ENCODE results near the gene AKAP1. TPM values are rescaled to one million over a fixed set of nuclear protein-coding genes. Genes with fewer than 3 reads are reported as not detected.

The AKAP1 gene, protein sequence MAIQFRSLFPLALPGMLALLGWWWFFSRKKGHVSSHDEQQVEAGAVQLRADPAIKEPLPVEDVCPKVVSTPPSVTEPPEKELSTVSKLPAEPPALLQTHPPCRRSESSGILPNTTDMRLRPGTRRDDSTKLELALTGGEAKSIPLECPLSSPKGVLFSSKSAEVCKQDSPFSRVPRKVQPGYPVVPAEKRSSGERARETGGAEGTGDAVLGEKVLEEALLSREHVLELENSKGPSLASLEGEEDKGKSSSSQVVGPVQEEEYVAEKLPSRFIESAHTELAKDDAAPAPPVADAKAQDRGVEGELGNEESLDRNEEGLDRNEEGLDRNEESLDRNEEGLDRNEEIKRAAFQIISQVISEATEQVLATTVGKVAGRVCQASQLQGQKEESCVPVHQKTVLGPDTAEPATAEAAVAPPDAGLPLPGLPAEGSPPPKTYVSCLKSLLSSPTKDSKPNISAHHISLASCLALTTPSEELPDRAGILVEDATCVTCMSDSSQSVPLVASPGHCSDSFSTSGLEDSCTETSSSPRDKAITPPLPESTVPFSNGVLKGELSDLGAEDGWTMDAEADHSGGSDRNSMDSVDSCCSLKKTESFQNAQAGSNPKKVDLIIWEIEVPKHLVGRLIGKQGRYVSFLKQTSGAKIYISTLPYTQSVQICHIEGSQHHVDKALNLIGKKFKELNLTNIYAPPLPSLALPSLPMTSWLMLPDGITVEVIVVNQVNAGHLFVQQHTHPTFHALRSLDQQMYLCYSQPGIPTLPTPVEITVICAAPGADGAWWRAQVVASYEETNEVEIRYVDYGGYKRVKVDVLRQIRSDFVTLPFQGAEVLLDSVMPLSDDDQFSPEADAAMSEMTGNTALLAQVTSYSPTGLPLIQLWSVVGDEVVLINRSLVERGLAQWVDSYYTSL
- total RNA-seq, result 10 to 100 TPM; 18.7 to 45.3 TPM

DNA sequence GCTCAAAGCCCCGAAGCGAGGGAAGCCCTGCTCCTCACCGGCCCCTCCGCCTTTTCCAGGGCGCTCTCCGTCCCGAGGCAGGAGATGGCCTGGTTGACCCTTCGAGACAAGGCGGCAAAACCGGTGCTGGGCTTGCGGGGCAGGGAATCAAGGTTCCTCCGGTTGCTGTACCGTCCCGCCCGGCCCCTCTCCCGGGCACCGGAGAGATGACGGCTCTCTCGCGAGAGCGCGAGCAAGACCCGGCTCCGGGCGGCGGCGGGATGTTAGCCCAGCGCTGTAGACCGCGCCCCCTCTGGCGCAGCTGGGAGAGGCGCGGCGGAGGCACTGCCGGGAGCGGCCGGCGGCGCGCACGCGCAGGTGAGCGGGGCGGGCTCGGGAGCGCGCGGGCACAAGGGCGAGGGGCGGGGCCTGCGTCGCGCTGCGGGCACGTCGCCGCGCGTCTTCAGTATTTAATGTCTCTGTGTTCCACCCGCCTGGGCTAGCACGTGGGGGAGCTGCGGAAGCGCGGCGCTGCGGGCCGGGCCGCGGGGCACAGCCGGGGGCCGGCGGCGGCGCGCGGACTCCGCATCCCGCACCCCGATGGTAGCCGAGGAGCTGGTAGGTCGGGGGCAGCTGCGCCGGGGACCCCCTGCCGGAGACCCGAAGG, at the start of gene AKAP1:
AKAP1 (plus strand) TSS at position 445 of the 646 bp plus-strand sequence. CDS start 20,219 bp downstream, outside the sequence.
- no peaks in the 10 kb centered on the region for H3K9me3 Mint-ChIP-seq
- peak within 1 kb of the TSS; percentile 89 for H3K4me3 Mint-ChIP-seq
- no peaks in the 10 kb centered on the region for H3K36me3 Mint-ChIP-seq (ENCODE audit: low read depth)
- peak within 1 kb of the TSS; percentile 90 for H3K27ac Mint-ChIP-seq
- H3K4me1 Mint-ChIP-seq, result peaks cover 34% of the 10 kb centered on the region
- no peaks in the 10 kb centered on the region for H3K27me3 Mint-ChIP-seq
- peak; percentile 93 for ATAC-seq (replicated peaks)

DNA sequence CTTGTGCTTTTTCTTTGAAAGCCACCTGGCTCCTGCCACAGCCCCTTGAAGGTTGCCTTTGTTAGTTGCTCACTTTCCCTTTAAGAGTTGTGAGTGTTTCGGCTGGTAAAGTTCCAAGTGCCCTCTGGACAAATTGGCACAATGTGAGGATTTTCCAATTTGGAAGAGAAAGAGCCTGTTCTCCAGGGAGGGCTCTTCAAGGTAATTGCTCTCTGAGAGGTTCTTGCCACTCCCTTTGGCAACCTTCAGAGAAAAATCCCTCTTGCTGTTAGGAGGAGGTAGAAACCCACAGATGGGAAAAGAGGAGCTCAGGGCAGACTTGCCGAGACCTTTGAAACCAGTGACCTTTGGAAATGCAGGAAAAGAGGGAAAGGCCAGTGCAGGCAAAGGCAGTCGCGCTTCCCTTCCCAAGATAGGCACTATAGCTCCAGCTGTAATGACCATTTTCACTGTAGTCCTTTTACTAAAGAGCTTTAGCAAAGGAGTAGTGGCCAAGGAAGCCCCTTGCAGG, 49.0 kb upstream of the AKAP1 start:
- no peak for ATAC-seq (replicated peaks)
- Mint-ChIP-seq H3K27me3 (peaks cover 31% of the 10 kb centered on the region), H3K4me3 (no peak overlapping the region), H3K27ac (no peak overlapping the region), H3K9me3 (no peaks in the 10 kb centered on the region), H3K4me1 (no peaks in the 10 kb centered on the region), H3K36me3 (ENCODE audit: low read depth) (no peaks in the 10 kb centered on the region)

DNA sequence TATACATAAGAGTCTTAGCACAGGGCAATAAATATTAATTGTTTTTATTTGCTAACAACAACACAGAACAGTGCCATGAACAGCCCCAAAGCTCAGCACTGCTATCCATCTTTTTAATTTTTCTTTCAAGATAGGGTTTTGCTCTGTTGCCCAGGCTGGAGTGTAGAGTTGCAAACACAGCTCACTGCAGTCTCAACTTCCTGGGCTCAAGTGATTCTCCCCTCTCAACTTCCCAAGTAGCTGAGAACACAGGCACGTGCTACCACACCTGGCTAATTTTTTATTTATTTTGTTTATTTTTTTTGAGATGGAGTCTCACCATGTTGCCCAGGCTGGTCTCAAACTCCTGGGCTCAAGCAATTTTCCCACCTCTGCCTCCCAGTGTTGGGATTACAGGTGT, 47.6 kb upstream of the AKAP1 start:
- no peak for ATAC-seq (replicated peaks)
- Mint-ChIP-seq H3K9me3 (no peaks in the 10 kb centered on the region), H3K4me3 (no peak overlapping the region), H3K36me3 (ENCODE audit: low read depth) (no peaks in the 10 kb centered on the region), H3K4me1 (no peaks in the 10 kb centered on the region), H3K27ac (no peak overlapping the region), H3K27me3 (peaks cover 34% of the 10 kb centered on the region)

DNA sequence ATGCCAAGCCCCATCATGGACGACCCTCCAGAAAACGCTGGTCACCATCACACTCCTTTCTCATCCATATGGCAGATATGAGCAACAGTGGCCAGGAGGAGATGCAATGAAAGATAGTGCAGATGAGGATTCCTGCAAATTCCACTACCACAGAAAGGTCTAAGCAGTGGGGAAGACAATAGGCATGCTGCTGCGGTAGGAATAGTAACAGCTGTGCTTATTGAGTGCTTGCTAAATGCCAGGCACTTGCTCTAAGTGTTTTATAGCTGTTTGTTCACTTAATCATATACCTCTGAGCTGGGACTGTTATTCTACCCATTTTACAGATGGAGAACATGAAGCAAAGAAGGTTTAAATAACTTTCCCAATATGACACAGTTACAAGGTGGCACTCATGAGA, 46.6 kb upstream of the AKAP1 start:
- Mint-ChIP-seq H3K4me3 (no peak overlapping the region), H3K27ac (no peak overlapping the region), H3K27me3 (peaks cover 37% of the 10 kb centered on the region), H3K36me3 (ENCODE audit: low read depth) (no peaks in the 10 kb centered on the region), H3K4me1 (no peaks in the 10 kb centered on the region), H3K9me3 (no peaks in the 10 kb centered on the region)
- no peak for ATAC-seq (replicated peaks)

DNA sequence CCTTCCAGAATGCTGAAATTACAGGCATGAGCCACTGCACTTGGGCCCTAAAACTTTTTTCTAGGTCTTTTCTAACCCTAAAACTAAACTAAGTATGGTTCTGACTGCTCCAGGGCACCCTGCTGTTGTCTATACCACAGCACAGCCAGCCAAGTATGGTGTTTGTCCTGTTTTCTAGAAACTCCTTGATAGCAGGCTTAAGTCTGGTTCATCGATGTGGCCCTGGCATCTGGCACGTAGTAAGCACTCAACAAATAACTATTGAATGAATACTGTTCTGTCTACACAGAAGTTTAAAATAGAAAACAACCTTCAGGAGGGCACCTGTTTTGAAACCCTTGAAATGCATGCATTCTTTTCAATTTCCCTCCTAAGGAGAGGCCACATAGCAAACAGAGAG, 44.5 kb upstream of the AKAP1 start:
- ATAC-seq (replicated peaks), result no peak
- H3K36me3 Mint-ChIP-seq (ENCODE audit: low read depth), result no peaks in the 10 kb centered on the region
- H3K4me1 Mint-ChIP-seq, result no peaks in the 10 kb centered on the region
- H3K4me3 Mint-ChIP-seq, result no peak overlapping the region
- no peak overlapping the region for H3K27ac Mint-ChIP-seq
- peaks cover 40% of the 10 kb centered on the region for H3K27me3 Mint-ChIP-seq
- no peaks in the 10 kb centered on the region for H3K9me3 Mint-ChIP-seq

DNA sequence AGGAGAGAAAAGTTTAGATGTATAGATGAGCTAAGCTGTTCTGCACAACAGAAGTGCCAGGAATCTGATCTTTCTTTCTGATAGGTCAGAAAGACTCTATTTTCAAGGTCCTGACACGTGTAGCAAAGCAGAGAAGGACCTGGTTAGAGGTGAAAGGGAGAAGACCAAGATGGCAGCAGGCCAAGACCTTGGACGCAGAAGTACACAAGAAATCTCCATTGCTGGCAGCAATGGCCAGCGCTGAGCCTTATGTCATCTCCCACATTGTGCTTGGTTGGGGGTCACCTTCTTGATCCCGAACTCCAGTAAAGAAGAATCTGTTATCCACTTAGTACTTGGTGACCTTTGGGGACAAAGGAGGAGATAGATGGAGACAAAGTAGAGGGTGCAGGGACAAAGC, 41.8 kb upstream of the AKAP1 start:
- Mint-ChIP-seq H3K36me3 (ENCODE audit: low read depth) (no peaks in the 10 kb centered on the region), H3K9me3 (no peaks in the 10 kb centered on the region), H3K4me3 (no peak overlapping the region), H3K4me1 (peaks cover 9% of the 10 kb centered on the region), H3K27ac (no peak overlapping the region), H3K27me3 (peaks cover 33% of the 10 kb centered on the region)
- no peak for ATAC-seq (replicated peaks)

DNA sequence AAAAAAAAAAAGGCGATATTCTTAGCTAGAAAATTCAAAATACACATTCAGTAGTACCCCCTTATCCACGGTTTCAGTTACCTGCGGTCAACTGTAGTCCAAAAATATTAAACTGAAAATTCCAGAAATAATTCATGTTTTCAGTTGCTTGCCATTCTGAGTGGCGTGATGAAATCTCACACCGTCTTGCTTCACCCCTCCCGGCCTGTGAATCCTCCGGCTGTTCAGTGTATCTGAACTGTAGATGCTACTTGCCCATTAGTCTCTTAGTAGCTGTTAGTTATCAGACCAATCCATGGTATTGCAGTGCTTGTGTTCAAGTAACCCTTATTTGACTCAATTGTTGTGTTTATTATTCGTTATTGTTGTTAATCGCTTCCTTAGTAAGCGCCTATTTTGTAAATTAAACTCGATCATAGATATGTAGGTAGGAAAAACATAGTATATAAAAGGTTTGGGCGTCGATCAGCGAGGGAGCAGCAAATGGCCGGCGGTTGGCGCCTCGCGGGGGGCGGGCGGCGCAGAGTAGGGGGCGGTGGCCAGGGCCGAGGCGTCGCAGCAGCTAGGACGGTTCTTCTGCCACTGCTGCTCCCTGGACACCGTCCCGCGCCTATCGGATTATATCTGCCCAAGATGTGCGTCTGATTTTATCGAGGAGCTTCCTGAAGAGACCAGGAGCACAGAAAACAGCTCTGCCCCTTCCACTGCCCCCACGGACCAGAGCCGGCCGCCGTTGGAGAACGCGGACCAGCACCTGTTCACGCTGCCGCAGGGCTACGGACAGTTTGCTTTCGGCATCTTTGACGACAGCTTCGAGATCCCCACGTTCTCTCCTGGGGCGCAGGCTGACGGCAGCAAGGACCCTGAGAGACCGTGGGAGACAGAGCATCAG, 39.8 kb upstream of the AKAP1 start:
- Mint-ChIP-seq H3K4me3 (peak overlapping the region; percentile 83), H3K36me3 (ENCODE audit: low read depth) (no peaks in the 10 kb centered on the region), H3K4me1 (peaks cover 9% of the 10 kb centered on the region), H3K27ac (peak overlapping the region; percentile 55), H3K9me3 (no peaks in the 10 kb centered on the region), H3K27me3 (peaks cover 24% of the 10 kb centered on the region)
- ATAC-seq (replicated peaks), result no peak

DNA sequence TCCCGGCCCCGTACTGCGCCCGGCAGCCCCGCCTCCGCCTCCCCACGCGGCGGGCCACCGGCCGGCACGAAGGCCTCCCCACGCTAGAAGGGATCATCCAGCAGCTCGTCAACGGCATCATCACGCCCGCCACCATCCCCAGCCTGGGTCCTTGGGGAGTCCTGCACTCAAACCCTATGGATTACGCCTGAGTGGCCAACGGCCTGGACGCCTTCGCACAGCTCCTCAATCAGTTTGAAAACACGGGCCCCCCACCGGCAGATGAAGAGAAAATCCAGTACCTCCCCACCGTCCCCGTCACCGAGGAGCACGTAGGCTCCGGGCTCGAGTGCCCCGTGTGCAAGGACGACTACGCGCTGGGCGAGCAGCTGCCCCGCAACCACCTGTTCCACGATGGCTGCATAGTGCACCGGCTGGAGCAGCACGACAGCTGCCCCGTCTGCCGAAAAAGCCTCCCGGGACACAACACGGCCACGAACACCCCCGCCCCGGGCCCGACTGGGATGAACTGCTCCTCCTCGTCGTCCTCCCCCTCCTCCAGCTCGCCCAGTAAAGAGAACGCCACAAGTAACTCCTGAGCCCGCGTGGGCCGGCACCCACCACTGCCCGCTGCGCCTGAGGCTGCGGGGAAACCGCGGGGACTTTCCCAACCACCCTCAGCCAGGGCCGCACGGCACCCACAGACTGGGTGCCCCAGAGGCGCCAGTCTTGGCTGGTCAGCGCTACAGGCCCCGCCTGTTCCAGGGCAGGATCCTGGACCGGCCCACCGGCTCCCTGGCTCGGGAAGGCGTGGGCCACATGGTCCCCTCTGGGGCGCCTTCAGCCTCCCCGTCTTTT, 39.0 kb upstream of the AKAP1 start:
- no peaks in the 10 kb centered on the region for H3K36me3 Mint-ChIP-seq (ENCODE audit: low read depth)
- H3K27ac Mint-ChIP-seq, result peak overlapping the region; percentile 55
- peak overlapping the region; percentile 83 for H3K4me3 Mint-ChIP-seq
- H3K27me3 Mint-ChIP-seq, result peaks cover 26% of the 10 kb centered on the region
- H3K9me3 Mint-ChIP-seq, result no peaks in the 10 kb centered on the region
- peaks cover 9% of the 10 kb centered on the region for H3K4me1 Mint-ChIP-seq
- peak; percentile 88 for ATAC-seq (replicated peaks)

DNA sequence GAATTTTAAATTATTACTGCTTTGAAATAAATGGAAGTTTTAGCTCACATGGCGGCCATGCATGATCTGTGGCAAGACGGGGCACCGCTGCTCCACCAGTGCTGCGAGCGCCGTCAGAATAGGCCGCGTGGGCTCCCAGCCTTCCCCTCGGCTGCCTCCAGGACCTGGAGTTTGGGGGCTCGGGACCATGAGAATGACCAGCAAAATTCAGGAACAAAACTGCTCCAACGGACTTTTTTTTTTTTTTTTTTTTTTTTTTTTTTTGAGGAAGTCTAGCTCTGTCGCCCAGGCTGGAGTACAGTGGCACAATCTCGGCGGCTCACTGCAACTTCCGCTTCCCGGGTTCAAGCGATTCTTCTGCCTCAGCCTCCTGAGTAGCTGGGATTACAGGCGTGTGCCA, 38.3 kb upstream of the AKAP1 start:
- Mint-ChIP-seq H3K4me1 (peaks cover 9% of the 10 kb centered on the region), H3K27me3 (peaks cover 24% of the 10 kb centered on the region), H3K36me3 (ENCODE audit: low read depth) (no peaks in the 10 kb centered on the region), H3K4me3 (peak overlapping the region; percentile 83), H3K27ac (no peak overlapping the region), H3K9me3 (no peaks in the 10 kb centered on the region)
- no peak for ATAC-seq (replicated peaks)

DNA sequence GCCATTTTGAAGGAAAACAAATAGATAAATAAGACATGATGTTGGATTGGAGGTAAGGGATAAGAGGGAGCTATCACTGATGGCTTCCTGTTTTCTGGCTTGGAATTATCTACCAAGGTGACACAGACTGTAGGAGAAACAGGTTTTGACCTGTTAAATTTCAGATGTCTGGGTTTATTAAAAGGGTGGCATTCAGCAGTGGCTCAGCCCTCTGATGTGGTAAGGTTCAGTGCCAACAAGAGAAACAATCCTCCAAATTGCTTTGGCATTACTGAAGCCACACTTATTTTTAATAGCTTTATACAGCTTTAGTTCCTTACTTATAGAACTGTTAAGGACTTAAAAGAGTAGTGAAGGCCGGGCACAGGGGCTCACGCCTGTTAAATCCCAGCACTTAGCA, 37.0 kb upstream of the AKAP1 start:
- Mint-ChIP-seq H3K36me3 (ENCODE audit: low read depth) (no peaks in the 10 kb centered on the region), H3K4me1 (peaks cover 9% of the 10 kb centered on the region), H3K4me3 (no peak overlapping the region), H3K9me3 (no peaks in the 10 kb centered on the region), H3K27me3 (peaks cover 24% of the 10 kb centered on the region), H3K27ac (no peak overlapping the region)
- ATAC-seq (replicated peaks), result no peak

DNA sequence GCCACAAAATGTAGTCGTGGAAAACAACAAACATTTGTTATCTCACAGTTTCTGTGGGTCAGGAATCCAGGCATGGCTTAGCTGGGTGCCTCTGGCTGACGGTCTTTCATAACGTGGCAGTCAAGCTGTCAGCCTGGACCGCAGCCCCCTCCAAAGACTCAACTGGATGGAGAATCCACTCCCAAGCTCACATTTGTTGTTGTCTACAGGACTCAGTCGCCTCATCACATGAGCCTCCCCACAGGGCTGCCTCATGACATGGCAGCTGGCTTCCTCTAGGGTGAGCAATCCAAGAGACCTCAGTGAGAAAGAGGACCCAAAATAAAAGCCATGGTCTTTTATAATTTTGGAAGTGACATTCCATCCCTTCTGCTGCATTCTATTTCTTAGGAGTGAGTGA, 34.7 kb upstream of the AKAP1 start:
- Mint-ChIP-seq H3K36me3 (ENCODE audit: low read depth) (no peaks in the 10 kb centered on the region), H3K4me1 (peaks cover 14% of the 10 kb centered on the region), H3K27ac (no peak overlapping the region), H3K9me3 (no peaks in the 10 kb centered on the region), H3K4me3 (no peak overlapping the region), H3K27me3 (peaks cover 15% of the 10 kb centered on the region)
- no peak for ATAC-seq (replicated peaks)

DNA sequence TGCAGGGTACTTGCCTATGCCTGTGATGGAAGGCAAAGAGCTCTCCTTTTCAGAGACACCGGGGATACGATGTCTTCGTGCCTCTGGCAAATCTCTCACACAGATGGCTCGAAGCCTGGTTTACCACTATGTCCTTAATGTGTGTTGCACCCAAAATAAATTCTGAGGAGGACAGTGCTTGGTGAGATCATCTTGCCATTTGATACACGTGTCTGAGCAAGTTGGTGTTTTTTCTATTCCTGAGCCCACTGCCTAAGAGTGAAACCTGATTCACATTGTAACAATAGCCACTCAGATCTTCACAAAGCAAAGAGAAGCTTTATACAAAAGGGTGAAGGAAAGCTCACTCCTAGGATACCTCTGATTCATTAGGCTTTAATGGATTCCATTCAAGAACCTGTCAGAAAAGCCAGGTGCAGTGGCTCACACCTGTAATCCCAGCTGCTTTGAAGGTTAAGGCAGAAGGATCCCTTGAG, 33.1 kb upstream of the AKAP1 start:
- H3K4me3 Mint-ChIP-seq, result no peak overlapping the region
- H3K36me3 Mint-ChIP-seq (ENCODE audit: low read depth), result no peaks in the 10 kb centered on the region
- H3K27ac Mint-ChIP-seq, result no peak overlapping the region

DNA sequence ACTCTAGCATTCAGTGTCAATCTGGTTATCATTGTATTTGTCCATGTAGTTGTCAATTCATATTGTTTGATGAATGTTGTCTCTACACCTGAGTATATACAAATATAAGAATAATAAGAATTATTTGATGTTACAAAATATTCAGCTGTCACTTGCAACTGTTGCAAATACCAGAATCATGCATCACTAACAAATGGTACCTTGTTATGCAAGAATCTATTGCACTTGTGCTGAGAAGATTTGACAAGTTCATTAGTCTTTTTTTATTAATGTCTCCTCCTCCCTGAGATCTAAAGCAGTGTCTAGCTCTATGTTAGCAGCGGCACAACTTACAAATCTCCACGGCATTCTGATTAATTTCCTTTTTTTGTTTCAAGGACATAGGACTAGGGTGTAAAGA, 22.2 kb upstream of the AKAP1 start:
- Mint-ChIP-seq H3K4me3 (no peak overlapping the region), H3K9me3 (no peaks in the 10 kb centered on the region), H3K27ac (no peak overlapping the region), H3K4me1 (no peaks in the 10 kb centered on the region), H3K36me3 (ENCODE audit: low read depth) (no peaks in the 10 kb centered on the region), H3K27me3 (no peaks in the 10 kb centered on the region)
- no peak for ATAC-seq (replicated peaks)

More for the DNA sequence above, 33.1 kb upstream of the AKAP1 start:
- peaks cover 12% of the 10 kb centered on the region for H3K27me3 Mint-ChIP-seq
- H3K4me1 Mint-ChIP-seq, result peaks cover 10% of the 10 kb centered on the region
- no peak for ATAC-seq (replicated peaks)
- H3K9me3 Mint-ChIP-seq, result no peaks in the 10 kb centered on the region
